DOHH2 (cell line): ENCODE results near the gene TAF5L.
A peak's percentile ranks its signal among the peaks of the same experiment; 100 is the strongest.

Source experiments
- H3F3A ChIP-seq: fragments of 200-600 bp; sonication (generic), shearing (Covaris generic); 2 replicates; pipeline ENCODE4 v1.6.0; 2016; ENCODE audit warnings: antibody characterized with exemption, mild to moderate bottlenecking; ENCODE audit not compliant: control insufficient read depth, insufficient read depth
- H3K27ac ChIP-seq: fragments of 200-600 bp; sonication (generic); 2 replicates; pipeline ENCODE4 v1.5.1; 2014; ENCODE audit warnings: low read depth, mild to moderate bottlenecking, low read length, moderate library complexity
- H3K27me3 ChIP-seq: fragments of 200-600 bp; sonication (generic); 2 replicates; pipeline ENCODE4 v1.6.1; 2014; ENCODE audit warnings: mild to moderate bottlenecking, low read length, mixed read lengths; ENCODE audit not compliant: control insufficient read depth
- H3K36me3 ChIP-seq: fragments of 200-600 bp; sonication (generic); 2 replicates; pipeline ENCODE4 v1.6.1; 2014; ENCODE audit warnings: mild to moderate bottlenecking, low read length, moderate library complexity, mixed read lengths; ENCODE audit not compliant: control insufficient read depth
- H3K4me1 ChIP-seq: fragments of 200-600 bp; sonication (generic); 2 replicates; pipeline ENCODE4 v1.6.1; 2014; ENCODE audit warnings: mild to moderate bottlenecking, low read length, mixed read lengths; ENCODE audit not compliant: control insufficient read depth
- H3K4me2 ChIP-seq: fragments of 200-600 bp; sonication (generic); 2 replicates; pipeline ENCODE4 v1.6.0; 2014; ENCODE audit warnings: mild to moderate bottlenecking, low read length, moderate library complexity
- H3K4me3 ChIP-seq: fragments of 200-600 bp; sonication (generic); 2 replicates; pipeline ENCODE4 v1.5.1; 2014; ENCODE audit warnings: mild to moderate bottlenecking, low read length, mixed read lengths
- H3K79me2 ChIP-seq: fragments of 200-600 bp; sonication (generic); 2 replicates; pipeline ENCODE4 v1.6.1; 2014; ENCODE audit warnings: mild to moderate bottlenecking, low read length, mixed read lengths; ENCODE audit not compliant: control insufficient read depth
- H3K9me2 ChIP-seq: fragments of 200-600 bp; sonication (generic); replicated peaks from 2 replicates; pipeline ENCODE4 v1.6.1; 2014; ENCODE audit warnings: mild to moderate bottlenecking, low read length, mixed read lengths; ENCODE audit not compliant: control insufficient read depth
- H3K9me3 ChIP-seq: fragments of 200-600 bp; sonication (generic); 2 replicates; pipeline ENCODE4 v1.6.1; 2014; ENCODE audit warnings: antibody characterized with exemption, low read length, mixed read lengths; ENCODE audit not compliant: control insufficient read depth, insufficient read depth
- H4K20me1 ChIP-seq: fragments of 200-600 bp; sonication (generic); 2 replicates; pipeline ENCODE4 v1.6.0; 2014; ENCODE audit warnings: low read depth, mild to moderate bottlenecking, antibody characterized with exemption, low read length, moderate library complexity; ENCODE audit not compliant: control insufficient read depth, insufficient read depth
- CTCF ChIP-seq: fragments of 200-600 bp; sonication (generic); IDR thresholded peaks from one replicate; pipeline ENCODE4 v1.5.1; 2014; ENCODE audit warnings: antibody characterized with exemption, mild to moderate bottlenecking, low read depth, low read length; ENCODE audit not compliant: poor library complexity, severe bottlenecking
- EZH2phosphoT487 ChIP-seq: fragments of 200-600 bp; sonication (generic); IDR thresholded peaks from 2 replicates; pipeline ENCODE4 v1.6.1; 2017; ENCODE audit warnings: borderline replicate concordance, mild to moderate bottlenecking, antibody characterized with exemption, low read length, moderate library complexity, mixed read lengths

The TAF5L gene

GRCh38 chr1:229661022-229661877, 35.3 kb upstream of the TAF5L start:
- no peak overlapping the region for H3K4me2 ChIP-seq
- H3K9me2 ChIP-seq = no peaks in the 10 kb centered on the region
- peaks cover 16% of the 10 kb centered on the region for H3F3A ChIP-seq
- 0 out of 2 replicates have a peak, but pooled peaks cover 3% of the 10 kb centered on the region for H4K20me1 ChIP-seq
- H3K4me3 ChIP-seq = no peak overlapping the region
- no peaks in the 10 kb centered on the region for H3K27me3 ChIP-seq
- peaks cover 2% of the 10 kb centered on the region; the same call in 1 of the 2 replicates for H3K79me2 ChIP-seq
- peaks cover 22% of the 10 kb centered on the region for H3K4me1 ChIP-seq
- no peak overlapping the region for H3K27ac ChIP-seq
- H3K36me3 ChIP-seq = peaks cover 85% of the 10 kb centered on the region
- TF ChIP-seq EZH2phosphoT487 (no peak), CTCF (peak; percentile 86)
- H3K9me3 ChIP-seq = no peaks in the 10 kb centered on the region

GRCh38 chr1:229657993-229658755, 32.3 kb upstream of the TAF5L start:
- Histone ChIP-seq H3K4me1 (peaks cover 7% of the 10 kb centered on the region), H3K27me3 (no peaks in the 10 kb centered on the region), H4K20me1 (0 out of 2 replicates have a peak, but pooled peaks cover 3% of the 10 kb centered on the region), H3F3A (peaks cover 16% of the 10 kb centered on the region), H3K79me2 (peaks cover 2% of the 10 kb centered on the region; the same call in 1 of the 2 replicates), H3K36me3 (peaks cover 94% of the 10 kb centered on the region), H3K27ac (no peak overlapping the region), H3K9me2 (no peaks in the 10 kb centered on the region), H3K4me2 (no peak overlapping the region), H3K4me3 (no peak overlapping the region), H3K9me3 (no peaks in the 10 kb centered on the region)
- TF ChIP-seq EZH2phosphoT487 (no peak), CTCF (no peak)

- Histone ChIP-seq H3K36me3 (peaks cover 93% of the 10 kb centered on the region), H3K27me3 (no peaks in the 10 kb centered on the region), H3K9me2 (no peaks in the 10 kb centered on the region), H3K4me3 (no peak overlapping the region), H3K4me2 (no peak overlapping the region), H3K4me1 (no peaks in the 10 kb centered on the region), H3K9me3 (no peaks in the 10 kb centered on the region), H3K27ac (no peak overlapping the region), H3K79me2 (peaks cover 2% of the 10 kb centered on the region; the same call in 1 of the 2 replicates), H3F3A (peaks cover 16% of the 10 kb centered on the region), H4K20me1 (no peaks in the 10 kb centered on the region)
- no peak for TF ChIP-seq CTCF
- TF ChIP-seq EZH2phosphoT487 = no peak
Observed at GRCh38 chr1:229655781-229656180, 29.9 kb upstream of the TAF5L start.
